ENCODE results near the gene BCL7A. TPM values are rescaled to one million over a fixed set of nuclear protein-coding genes. Genes with fewer than 3 reads are reported as not detected.
A peak's percentile ranks its signal among the peaks of the same experiment; 100 is the strongest.
"Not testable (repeated sequence)": the region's sequence is repeated elsewhere in the genome, so short reads cannot be mapped to it uniquely, and the experiment has no call there.

BCL7A gene
- total RNA-seq = 9.8 and 13.7 TPM in 2 replicates

- DNase-seq (ENCODE audit: extremely low read depth, low read depth, low spot score) = no peak
Observed at GRCh38 chr12:122021822-122022392, at the start of gene BCL7A. Gene BCL7A, plus strand, starts transcription at chr12:122021884. Its CDS starts 208 bp downstream, at chr12:122022092.

GRCh38 chr12:121974026-121974985 is 47.4 kb upstream of the BCL7A start:
- no peak for DNase-seq (ENCODE audit: extremely low read depth, low read depth, low spot score)

- DNase-seq (ENCODE audit: extremely low read depth, low read depth, low spot score) = no peak
Observed at GRCh38 chr12:121975021-121975420, 46.7 kb upstream of the BCL7A start.

- DNase-seq (ENCODE audit: extremely low read depth, low read depth, low spot score) = no peak
Observed at GRCh38 chr12:121976950-121977349, 44.7 kb upstream of the BCL7A start.

- DNase-seq (ENCODE audit: extremely low read depth, low read depth, low spot score) = no peak
Observed at GRCh38 chr12:121980191-121980891, 41.3 kb upstream of the BCL7A start.

GRCh38 chr12:121980892-121981272 is 40.8 kb upstream of the BCL7A start:
- no peak for DNase-seq (ENCODE audit: extremely low read depth, low read depth, low spot score)

GRCh38 chr12:121981456-121981855 is 40.2 kb upstream of the BCL7A start:
- DNase-seq (ENCODE audit: extremely low read depth, low read depth, low spot score) = no peak

GRCh38 chr12:121982950-121983349 is 38.7 kb upstream of the BCL7A start:
- no peak for DNase-seq (ENCODE audit: extremely low read depth, low read depth, low spot score)

- no peak for DNase-seq (ENCODE audit: extremely low read depth, low read depth, low spot score)
Observed at GRCh38 chr12:121983536-121984210, 38.0 kb upstream of the BCL7A start.

GRCh38 chr12:121986489-121987245 is 35.0 kb upstream of the BCL7A start:
- no peak for DNase-seq (ENCODE audit: extremely low read depth, low read depth, low spot score)

GRCh38 chr12:121988519-121988918 is 33.2 kb upstream of the BCL7A start:
- not testable (repeated sequence) for DNase-seq (ENCODE audit: extremely low read depth, low read depth, low spot score)

- DNase-seq (ENCODE audit: extremely low read depth, low read depth, low spot score) = no peak
Observed at GRCh38 chr12:121989276-121990113, 32.2 kb upstream of the BCL7A start.

- no peak for DNase-seq (ENCODE audit: extremely low read depth, low read depth, low spot score)
Observed at GRCh38 chr12:121990114-121990647, 31.5 kb upstream of the BCL7A start.

- no peak for DNase-seq (ENCODE audit: extremely low read depth, low read depth, low spot score)
Observed at GRCh38 chr12:121990692-121991603, 30.7 kb upstream of the BCL7A start.

GRCh38 chr12:121992059-121992879 is 29.4 kb upstream of the BCL7A start:
- DNase-seq (ENCODE audit: extremely low read depth, low read depth, low spot score) = peak; percentile 96

- no peak for DNase-seq (ENCODE audit: extremely low read depth, low read depth, low spot score)
Observed at GRCh38 chr12:121996050-121996944, 25.4 kb upstream of the BCL7A start.

Measured in glomerular endothelial cell (primary cell).